Neural cell (in vitro differentiated cells): ENCODE data around the gene MICAL2. TPM values are rescaled to one million over a fixed set of nuclear protein-coding genes. Genes with fewer than 3 reads are reported as not detected.

ENCODE experiments used
- H2AFZ ChIP-seq: fragments of 200-600, 300-800 bp; sonication (generic), shearing (Covaris generic); 2 replicates; pipeline ENCODE4 v1.6.0; 2014; ENCODE audit warnings: low read depth, mild to moderate bottlenecking, antibody characterized with exemption, low read length, moderate library complexity
- H3F3A ChIP-seq: fragments of 200-600 bp; shearing (Covaris generic); 2 replicates; pipeline ENCODE4 v1.6.1; 2016; ENCODE audit warnings: mild to moderate bottlenecking, moderate library complexity, mixed read lengths, antibody characterized with exemption, low read length; ENCODE audit not compliant: insufficient read depth, poor library complexity, severe bottlenecking
- H3K27ac ChIP-seq: fragments of 200-600, 300-800 bp; sonication (generic), shearing (Covaris generic); 2 replicates; pipeline ENCODE4 v1.5.1; 2014; ENCODE audit warnings: mild to moderate bottlenecking, low read length, moderate library complexity
- H3K27me3 ChIP-seq: fragments of 300-800, 200-600 bp; sonication (generic), shearing (Covaris generic); 2 replicates; pipeline ENCODE4 v1.6.0; 2014; ENCODE audit warnings: mild to moderate bottlenecking, low read depth, low read length, moderate library complexity; ENCODE audit not compliant: insufficient read depth
- H3K36me3 ChIP-seq: fragments of 300-800, 200-600 bp; sonication (generic), shearing (Covaris generic); 2 replicates; pipeline ENCODE4 v1.5.1; 2014; ENCODE audit warnings: mild to moderate bottlenecking, antibody characterized with exemption, low read length, moderate library complexity; ENCODE audit not compliant: insufficient read depth
- H3K4me2 ChIP-seq: fragments of 300-800, 200-600 bp; sonication (generic), shearing (Covaris generic); 2 replicates; pipeline ENCODE4 v1.6.0; 2014; ENCODE audit warnings: mild to moderate bottlenecking, low read length
- H3K4me3 ChIP-seq: fragments of 300-800, 200-600 bp; sonication (generic), shearing (Covaris generic); 2 replicates; pipeline ENCODE4 v1.5.1; 2014; ENCODE audit warnings: mild to moderate bottlenecking, low read length, moderate library complexity
- H3K79me2 ChIP-seq: fragments of 200-600 bp; shearing (Covaris generic); replicated peaks from 2 replicates; pipeline ENCODE4 v1.6.0; 2014; ENCODE audit warnings: mild to moderate bottlenecking, low read length, moderate library complexity; ENCODE audit not compliant: insufficient read depth
- H3K9ac ChIP-seq: fragments of 300-800, 200-600 bp; sonication (generic), shearing (Covaris generic); 2 replicates; pipeline ENCODE4 v1.6.1; 2016; ENCODE audit warnings: mild to moderate bottlenecking, low read length, mixed read lengths
- H3K9me2 ChIP-seq: fragments of 200-600 bp; shearing (Covaris generic); 2 replicates; pipeline ENCODE4 v1.6.1; 2016; ENCODE audit warnings: mild to moderate bottlenecking, low read length, mixed read lengths; ENCODE audit not compliant: insufficient read depth
- H3K9me3 ChIP-seq: fragments of 200-600, 300-800 bp; sonication (generic), shearing (Covaris generic); 2 replicates; pipeline ENCODE4 v1.6.1; 2016; ENCODE audit warnings: mild to moderate bottlenecking, mixed run types, low read length, moderate library complexity, mixed read lengths
- H4K20me1 ChIP-seq: fragments of 200-600 bp; shearing (Covaris generic); 2 replicates; pipeline ENCODE4 v1.6.1; 2016; ENCODE audit warnings: mild to moderate bottlenecking, mixed run types; ENCODE audit not compliant: insufficient read depth
- CTCF ChIP-seq: fragments of 450-650 bp; IDR thresholded peaks from 2 replicates; pipeline ENCODE4 v1.5.1; 2014; ENCODE audit warnings: antibody characterized with exemption, mild to moderate bottlenecking, moderate library complexity; ENCODE audit not compliant: poor library complexity, severe bottlenecking
- EP300 ChIP-seq: fragments of 450-650 bp; conservative IDR thresholded peaks from 2 replicates; pipeline ENCODE4 v1.6.1; 2014; ENCODE audit warnings: antibody characterized with exemption, mild to moderate bottlenecking, moderate library complexity; ENCODE audit not compliant: poor library complexity, severe bottlenecking
- EZH2 ChIP-seq: fragments of 200-600, 300-800 bp; shearing (Covaris generic), sonication (generic); IDR thresholded peaks from 2 replicates; pipeline ENCODE4 v1.6.1; 2014; ENCODE audit warnings: antibody characterized with exemption, low read length, borderline replicate concordance, mild to moderate bottlenecking; ENCODE audit not compliant: insufficient read depth, poor library complexity, severe bottlenecking
- MXI1 ChIP-seq: fragments of 450-650 bp; conservative IDR thresholded peaks from 2 replicates; pipeline ENCODE4 v1.6.1; 2014; ENCODE audit warnings: antibody characterized with exemption, mild to moderate bottlenecking; ENCODE audit not compliant: poor library complexity, severe bottlenecking
- POLR2AphosphoS5 ChIP-seq: IDR thresholded peaks from 2 replicates; pipeline ENCODE4 v1.6.1; 2012
- RAD21 ChIP-seq: fragments of 450-650 bp; conservative IDR thresholded peaks from 2 replicates; pipeline ENCODE4 v1.6.1; 2014; ENCODE audit warnings: antibody characterized with exemption, mild to moderate bottlenecking, moderate library complexity
- REST ChIP-seq: IDR thresholded peaks from 2 replicates; pipeline ENCODE4 v1.6.1; 2012; ENCODE audit warnings: borderline replicate concordance
- SMC3 ChIP-seq: fragments of 450-650 bp; conservative IDR thresholded peaks from 2 replicates; pipeline ENCODE4 v1.6.1; 2014; ENCODE audit warnings: antibody characterized with exemption, mild to moderate bottlenecking, moderate library complexity; ENCODE audit not compliant: poor library complexity
- polyA plus RNA-seq: library from polyadenylated mRNA; depleted of rRNA; stranded (reverse); fragments of >200 nt; gene quantifications from 2 replicates; pipeline ENCODE4 v1.2.3, GENCODE V29; 2014

The MICAL2 gene
- polyA plus RNA-seq, 1 donor from 2014 or later: 2.2 TPM

GRCh38 chr11:12167061-12168000, 56.9 kb downstream of the MICAL2 start:
- Histone ChIP-seq H3F3A (no peaks in the 10 kb centered on the region), H3K4me2 (no peak overlapping the region), H3K27ac (no peak overlapping the region), H3K9ac (no peak overlapping the region), H3K27me3 (no peaks in the 10 kb centered on the region), H2AFZ (no peak overlapping the region), H3K4me3 (no peak overlapping the region), H3K36me3 (no peaks in the 10 kb centered on the region), H3K9me3 (no peaks in the 10 kb centered on the region), H3K79me2 (no peaks in the 10 kb centered on the region), H4K20me1 (no peaks in the 10 kb centered on the region), H3K9me2 (no peaks in the 10 kb centered on the region)
- no peak for TF ChIP-seq REST
- no peak for TF ChIP-seq RAD21
- no peak for TF ChIP-seq POLR2AphosphoS5
- TF ChIP-seq EZH2: no peak
- no peak for TF ChIP-seq SMC3
- TF ChIP-seq EP300: no peak

GRCh38 chr11:12168114-12168513, 57.7 kb downstream of the MICAL2 start:
- H4K20me1 ChIP-seq: no peaks in the 10 kb centered on the region
- H3K9me3 ChIP-seq: no peaks in the 10 kb centered on the region
- H3K27ac ChIP-seq: no peak overlapping the region
- no peaks in the 10 kb centered on the region for H3F3A ChIP-seq
- no peak overlapping the region for H3K4me3 ChIP-seq
- H3K36me3 ChIP-seq: no peaks in the 10 kb centered on the region
- no peaks in the 10 kb centered on the region for H3K9me2 ChIP-seq
- no peaks in the 10 kb centered on the region for H3K27me3 ChIP-seq
- no peak for TF ChIP-seq EP300
- no peak for TF ChIP-seq CTCF
- no peak for TF ChIP-seq MXI1
- TF ChIP-seq REST: no peak
- no peak for TF ChIP-seq SMC3
- no peak overlapping the region for H3K4me2 ChIP-seq
- no peaks in the 10 kb centered on the region for H3K79me2 ChIP-seq
- no peak overlapping the region for H2AFZ ChIP-seq
- H3K9ac ChIP-seq: no peak overlapping the region
